Right lobe of liver (tissue), 6 donors: Measurements from ENCODE around the gene DRAM1. TPM values are rescaled to one million over a fixed set of nuclear protein-coding genes. Genes with fewer than 3 reads are reported as not detected.
"Not testable (repeated sequence)": the region's sequence is repeated elsewhere in the genome, so short reads cannot be mapped to it uniquely, and the experiment has no call there.

Experiments used
- ATAC-seq, 4 donors: fragments of 200-7000 bp; cut with Tn5 transposase; one replicate each; pipeline ENCODE4 v1.9.1; 2020; ENCODE audit warnings: mild to moderate bottlenecking in 4 of 4, moderate library complexity in 4 of 4
- DNase-seq, 3 donors: peaks; one replicate each; pipeline ENCODE4 v3.0.0-alpha.2; 2020
- H3K27ac ChIP-seq, 3 donors: fragments of 200-600 bp; one replicate each; pipeline ENCODE4 v1.8.0; 2022
- H3K27me3 ChIP-seq, 2 donors: fragments of 200-600 bp; one replicate each; pipeline ENCODE4 v1.8.0; 2022
- H3K36me3 ChIP-seq, 4 donors: fragments of 200-600 bp; sonication (generic) in 1 of 4; one replicate each; pipeline versions ENCODE4 v1.5.1 to v1.8.0; 2017 to 2022; ENCODE audit warnings: control low read depth in 1 of 4
- H3K4me1 ChIP-seq, 4 donors: fragments of 200-600 bp; sonication (generic) in 1 of 4; one replicate each; pipeline versions ENCODE4 v1.5.1 to v1.8.0; 2017 to 2022; ENCODE audit warnings: control low read depth in 1 of 4
- H3K4me3 ChIP-seq, 3 donors: fragments of 200-600 bp; one replicate each; pipeline ENCODE4 v1.8.0; 2022
- H3K9me3 ChIP-seq, 4 donors: fragments of 200-600 bp; sonication (generic) in 1 of 4; one replicate each; pipeline versions ENCODE4 v1.5.1 to v1.8.0; 2017 to 2022; ENCODE audit warnings: control low read depth in 1 of 4
- POLR2A ChIP-seq: fragments of 450-650 bp; IDR thresholded peaks from one replicate; pipeline ENCODE4 v1.6.1; 2017; ENCODE audit warnings: antibody characterized with exemption, mild to moderate bottlenecking
- WGBS: methylation state at CpG from one replicate; pipeline ENCODE4 v1.1.6; 2018; ENCODE audit warnings: low coverage, low lambda C conversion rate; ENCODE audit not compliant: insufficient coverage; ENCODE audit errors: missing lambda C conversion rate; 5-methylcytosine and 5-hydroxymethylcytosine counted together
- intact Hi-C, 2 donors: fragments of 100-400 bp; cut with DNase I; formaldehyde crosslinking; loops; one replicate each; pipeline versions ENCODE4 v1.11.2 to v1.14.1; 2022
- total RNA-seq, 6 experiments: library from RNA; depleted of rRNA in 2 of 6; stranded (reverse); fragments of >200 nt in 2 of 6; fragmentation: NEBNext Ultra II Directional in 3 of 6; extraction: Animal tissue kit (Norgen Biotek cat#: 25700) in 3 of 6; gene quantifications; one replicate each; pipeline versions ENCODE4 v1.1.0 to v1.2.4, GENCODE V29; 2016 to 2023
- TF ChIP-seq, protein P1 (sequence below), 4 donors: fragments of 200-600 bp in 3 of 4; fragments of 450-650 bp in 1 of 4; IDR thresholded peaks; one replicate each; pipeline versions ENCODE4 v1.5.1 to v1.8.0; 2016 to 2022; ENCODE audit warnings: antibody characterized with exemption in 4 of 4, mild to moderate bottlenecking in 2 of 4
- donor health status: DM: no; HTN: yes; CAD: no.
- donor health status: DM: no; HTN: no; CAD: no.
- donor health status: DM: no; HTN: no; CAD: no.
- donor health status: DM: no; HTN: yes; CAD: no.
- donor health status: DM: no; HTN: yes; CAD: no.

Gene DRAM1
- total RNA-seq, 6 experiments from 2014 or later, result 2.2 to 11.3 (median 4.3) TPM

DNA sequence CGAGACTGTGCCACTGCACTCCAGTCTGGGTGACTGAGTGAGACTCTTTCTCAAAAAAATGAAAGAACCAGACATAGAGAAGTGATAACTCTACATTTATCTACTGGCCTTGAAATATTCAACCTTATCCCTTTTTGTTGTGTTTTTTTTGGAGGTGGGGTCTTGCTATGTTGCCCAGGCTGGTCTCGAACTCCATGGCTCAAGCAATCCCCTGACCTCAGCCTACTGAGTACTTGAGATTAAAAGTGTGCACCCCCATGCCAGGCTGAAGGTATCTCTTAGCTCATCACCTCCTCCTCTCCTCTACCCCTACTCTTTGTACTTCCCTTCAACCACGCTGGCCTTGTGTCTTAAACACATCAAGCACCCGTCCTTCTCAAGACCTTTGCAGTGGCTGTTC is 3.8 kb downstream of the DRAM1 start:
- no peak overlapping the region for H3K4me3 ChIP-seq
- WGBS, result 83% methylated on average over 4 of the region's 4 CpGs
- TF ChIP-seq, protein P1, sequence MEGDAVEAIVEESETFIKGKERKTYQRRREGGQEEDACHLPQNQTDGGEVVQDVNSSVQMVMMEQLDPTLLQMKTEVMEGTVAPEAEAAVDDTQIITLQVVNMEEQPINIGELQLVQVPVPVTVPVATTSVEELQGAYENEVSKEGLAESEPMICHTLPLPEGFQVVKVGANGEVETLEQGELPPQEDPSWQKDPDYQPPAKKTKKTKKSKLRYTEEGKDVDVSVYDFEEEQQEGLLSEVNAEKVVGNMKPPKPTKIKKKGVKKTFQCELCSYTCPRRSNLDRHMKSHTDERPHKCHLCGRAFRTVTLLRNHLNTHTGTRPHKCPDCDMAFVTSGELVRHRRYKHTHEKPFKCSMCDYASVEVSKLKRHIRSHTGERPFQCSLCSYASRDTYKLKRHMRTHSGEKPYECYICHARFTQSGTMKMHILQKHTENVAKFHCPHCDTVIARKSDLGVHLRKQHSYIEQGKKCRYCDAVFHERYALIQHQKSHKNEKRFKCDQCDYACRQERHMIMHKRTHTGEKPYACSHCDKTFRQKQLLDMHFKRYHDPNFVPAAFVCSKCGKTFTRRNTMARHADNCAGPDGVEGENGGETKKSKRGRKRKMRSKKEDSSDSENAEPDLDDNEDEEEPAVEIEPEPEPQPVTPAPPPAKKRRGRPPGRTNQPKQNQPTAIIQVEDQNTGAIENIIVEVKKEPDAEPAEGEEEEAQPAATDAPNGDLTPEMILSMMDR (IDR thresholded peaks at IDR 0.05), result no peak
- no peak for TF ChIP-seq POLR2A
- H3K4me1 ChIP-seq, result no peaks in the 10 kb centered on the region
- intact Hi-C loops, result no loop called here
- no peak overlapping the region for H3K27ac ChIP-seq
- DNase-seq (no peak), ATAC-seq (no peak)
- no peaks in the 10 kb centered on the region for H3K27me3 ChIP-seq
- H3K9me3 ChIP-seq, result no peaks in the 10 kb centered on the region
- H3K36me3 ChIP-seq, result no peaks in the 10 kb centered on the region

DNA sequence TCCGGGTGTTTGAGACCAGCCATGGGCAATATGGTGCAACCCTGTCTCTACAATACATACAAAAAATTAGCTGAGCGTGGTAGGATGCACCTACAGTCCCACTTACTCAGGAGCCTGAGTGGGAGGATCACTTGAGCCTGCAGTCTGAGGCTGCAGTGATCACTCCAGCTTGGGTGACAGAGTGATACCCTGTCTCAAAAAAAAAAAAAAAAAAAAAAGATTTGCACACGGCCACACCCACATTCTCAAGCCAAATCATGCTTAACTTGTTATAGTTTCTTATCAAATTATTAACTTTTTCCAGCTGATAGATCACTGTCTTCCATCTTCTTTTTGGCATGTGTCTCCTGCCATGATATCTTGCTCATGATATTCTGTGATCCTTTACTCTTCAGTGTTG is 6.8 kb downstream of the DRAM1 start:
- WGBS, result 86% methylated on average over 1 of the region's 3 CpGs
- no peak overlapping the region for H3K4me3 ChIP-seq
- no peaks in the 10 kb centered on the region for H3K9me3 ChIP-seq
- no peak for ATAC-seq
- TF ChIP-seq, protein P1 (IDR thresholded peaks at IDR 0.05), result no peak
- no peak for TF ChIP-seq POLR2A
- no peak for DNase-seq
- H3K27ac ChIP-seq, result no peak overlapping the region
- H3K36me3 ChIP-seq, result no peaks in the 10 kb centered on the region
- no peaks in the 10 kb centered on the region for H3K27me3 ChIP-seq
- no peaks in the 10 kb centered on the region for H3K4me1 ChIP-seq
- intact Hi-C loops, result no loop called here

DNA sequence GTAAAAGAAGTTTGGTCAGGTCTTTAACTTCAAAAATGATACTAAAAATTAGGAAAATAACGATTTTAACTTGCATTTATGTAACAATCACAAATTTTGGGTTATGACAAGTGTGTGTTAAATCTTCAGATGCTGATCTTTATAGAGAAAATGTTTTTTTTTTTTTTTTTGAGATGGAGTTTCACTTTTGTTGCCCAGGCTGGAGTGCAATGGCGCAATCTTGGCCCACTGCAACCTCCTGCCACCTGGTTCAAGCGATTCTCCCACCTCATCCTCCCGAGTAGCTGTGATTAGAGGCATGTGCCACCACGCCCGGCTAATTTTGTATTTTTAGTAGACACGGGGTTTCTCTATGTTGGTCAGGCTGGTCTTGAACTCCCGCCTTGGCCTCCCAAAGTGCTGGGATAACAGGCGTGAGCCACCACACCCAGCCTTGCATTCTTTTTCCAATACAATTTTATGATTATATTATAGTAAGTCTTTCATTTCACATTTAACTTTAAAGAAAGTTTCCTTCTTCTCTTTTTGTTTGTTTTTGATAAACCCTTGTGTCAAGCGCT is 7.5 kb downstream of the DRAM1 start:
- ATAC-seq, DNase-seq, H3K9me3 ChIP-seq, H3K4me3 ChIP-seq, H3K27ac ChIP-seq, H3K36me3 ChIP-seq, intact Hi-C loops, H3K27me3 ChIP-seq, H3K4me1 ChIP-seq: not testable (repeated sequence)
- 84% methylated on average over 8 of the region's 10 CpGs for WGBS

DNA sequence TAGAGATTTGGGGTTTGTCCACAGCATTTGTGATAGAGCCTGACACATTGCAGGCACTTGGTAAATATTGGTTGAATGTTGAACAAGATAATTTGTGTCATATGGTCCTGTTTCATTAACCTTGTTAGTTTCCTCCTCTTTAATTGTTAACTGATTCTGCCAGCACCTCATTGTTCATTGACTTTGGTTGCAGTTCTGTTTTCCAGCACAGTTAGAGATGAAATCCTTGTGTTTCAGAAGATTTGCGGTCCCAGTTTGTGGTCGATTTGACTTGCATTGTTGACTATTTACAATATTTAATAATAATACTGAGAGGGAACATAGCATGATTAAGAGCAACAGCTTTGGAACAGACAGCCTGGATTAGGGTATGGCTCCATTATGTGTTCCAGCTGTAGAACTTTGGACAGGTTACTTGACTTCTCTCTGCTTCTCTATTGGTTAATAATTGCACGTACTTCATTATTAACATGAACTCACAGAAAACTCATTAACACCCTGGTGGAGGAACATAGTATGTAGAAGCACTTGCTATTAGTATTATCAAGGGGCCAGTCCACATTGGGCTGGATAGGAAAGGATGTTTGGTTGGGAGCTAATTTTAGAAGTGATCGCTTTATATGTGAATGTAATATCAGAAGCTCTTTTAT is 8.7 kb downstream of the DRAM1 start:
- 77% methylated on average over 4 of the region's 4 CpGs for WGBS
- no peak for TF ChIP-seq POLR2A
- TF ChIP-seq, protein P1 (IDR thresholded peaks at IDR 0.05), result no peak
- Histone ChIP-seq H3K4me1 (no peaks in the 10 kb centered on the region), H3K4me3 (no peak overlapping the region), H3K9me3 (no peaks in the 10 kb centered on the region), H3K27ac (no peak overlapping the region), H3K36me3 (no peaks in the 10 kb centered on the region), H3K27me3 (no peaks in the 10 kb centered on the region)
- DNase-seq (no peak), ATAC-seq (no peak)
- intact Hi-C loops, result no loop called here

DNA sequence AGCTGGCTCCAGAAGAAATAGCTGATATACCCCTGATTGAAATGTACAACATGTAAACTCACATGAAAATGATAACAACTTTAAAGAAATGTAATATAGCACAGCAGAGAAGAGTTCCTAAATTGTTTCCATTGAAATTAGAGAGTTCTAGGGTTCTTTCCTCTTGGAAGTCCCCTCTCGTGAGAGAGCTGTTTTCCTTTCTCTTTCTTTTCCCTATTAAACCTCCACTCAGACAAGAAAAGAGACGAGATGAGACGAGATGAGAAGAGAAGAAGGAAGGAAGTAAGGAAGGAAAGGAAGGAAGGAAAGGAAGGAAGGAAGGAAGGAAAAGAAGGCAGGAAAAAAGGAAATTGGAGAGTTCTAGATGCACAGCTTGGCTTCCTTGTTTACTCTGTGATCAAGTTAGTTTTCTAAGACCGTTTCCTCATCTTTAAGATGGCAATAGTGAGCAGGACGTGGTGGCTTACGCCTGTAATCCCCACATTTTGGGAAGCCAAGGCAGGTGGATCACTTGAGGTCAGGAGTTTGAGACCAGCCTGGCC is 11.9 kb downstream of the DRAM1 start:
- WGBS, result 39% methylated on average over 6 of the region's 6 CpGs
- no peak overlapping the region for H3K4me3 ChIP-seq
- no peaks in the 10 kb centered on the region for H3K9me3 ChIP-seq
- no peaks in the 10 kb centered on the region for H3K36me3 ChIP-seq
- H3K27ac ChIP-seq, result no peak overlapping the region
- DNase-seq (no peak), ATAC-seq (peak in 1 of 4 donors; percentile 14)
- TF ChIP-seq POLR2A, result no peak
- TF ChIP-seq, protein P1 (IDR thresholded peaks at IDR 0.05), result no peak
- intact Hi-C loops, result no loop called here
- no peaks in the 10 kb centered on the region for H3K27me3 ChIP-seq
- peaks cover 0 to 4% (median 0%) of the 10 kb centered on the region in 4 donors for H3K4me1 ChIP-seq
